DOHH2 (cell line): ENCODE results near the gene PGM5.
"Not testable (repeated sequence)": the region's sequence is repeated elsewhere in the genome, so short reads cannot be mapped to it uniquely, and the experiment has no call there.

Source experiments
- EZH2phosphoT487 ChIP-seq: fragments of 200-600 bp; sonication (generic); IDR thresholded peaks from 2 replicates; pipeline ENCODE4 v1.6.1; 2017; ENCODE audit warnings: borderline replicate concordance, mild to moderate bottlenecking, antibody characterized with exemption, low read length, moderate library complexity, mixed read lengths
- TF ChIP-seq, protein P1 (sequence below): fragments of 200-600 bp; sonication (generic); IDR thresholded peaks from one replicate; pipeline ENCODE4 v1.5.1; 2014; ENCODE audit warnings: antibody characterized with exemption, mild to moderate bottlenecking, low read depth, low read length; ENCODE audit not compliant: poor library complexity, severe bottlenecking

- TF ChIP-seq, protein P1, sequence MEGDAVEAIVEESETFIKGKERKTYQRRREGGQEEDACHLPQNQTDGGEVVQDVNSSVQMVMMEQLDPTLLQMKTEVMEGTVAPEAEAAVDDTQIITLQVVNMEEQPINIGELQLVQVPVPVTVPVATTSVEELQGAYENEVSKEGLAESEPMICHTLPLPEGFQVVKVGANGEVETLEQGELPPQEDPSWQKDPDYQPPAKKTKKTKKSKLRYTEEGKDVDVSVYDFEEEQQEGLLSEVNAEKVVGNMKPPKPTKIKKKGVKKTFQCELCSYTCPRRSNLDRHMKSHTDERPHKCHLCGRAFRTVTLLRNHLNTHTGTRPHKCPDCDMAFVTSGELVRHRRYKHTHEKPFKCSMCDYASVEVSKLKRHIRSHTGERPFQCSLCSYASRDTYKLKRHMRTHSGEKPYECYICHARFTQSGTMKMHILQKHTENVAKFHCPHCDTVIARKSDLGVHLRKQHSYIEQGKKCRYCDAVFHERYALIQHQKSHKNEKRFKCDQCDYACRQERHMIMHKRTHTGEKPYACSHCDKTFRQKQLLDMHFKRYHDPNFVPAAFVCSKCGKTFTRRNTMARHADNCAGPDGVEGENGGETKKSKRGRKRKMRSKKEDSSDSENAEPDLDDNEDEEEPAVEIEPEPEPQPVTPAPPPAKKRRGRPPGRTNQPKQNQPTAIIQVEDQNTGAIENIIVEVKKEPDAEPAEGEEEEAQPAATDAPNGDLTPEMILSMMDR, result not testable (repeated sequence)
- not testable (repeated sequence) for TF ChIP-seq EZH2phosphoT487
Observed at GRCh38 chr9:68396411-68397094, 40.1 kb downstream of the PGM5 start.
